Cardiac fibroblast (primary cell): ENCODE measurements around the gene CNTNAP2.

Source experiments
- DNase-seq, 2 donors: peaks; one replicate each; pipeline versions ENCODE4 v3.0.0 to v3.0.0-alpha.2; 2010; ENCODE audit warnings: low read depth in 2 of 2
- H3K4me3 ChIP-seq, 2 donors: replicated peaks in 1 of 2; 1 replicate in 1 of 2; 2 replicates in 1 of 2; pipeline ENCODE4 v1.5.1; 2011; ENCODE audit warnings: low read depth in 2 of 2, low read length in 2 of 2, mild to moderate bottlenecking in 2 of 2, moderate library complexity in 1 of 2
- TF ChIP-seq, protein P1 (sequence below): IDR thresholded peaks from one replicate; pipeline ENCODE4 v1.5.1; 2011; ENCODE audit warnings: low read depth, mild to moderate bottlenecking, low read length, inconsistent platforms

Gene CNTNAP2

GRCh38 chr7:147012666-147013065, 896.1 kb downstream of the CNTNAP2 start:
- no peak overlapping the region for H3K4me3 ChIP-seq
- TF ChIP-seq, protein P1, sequence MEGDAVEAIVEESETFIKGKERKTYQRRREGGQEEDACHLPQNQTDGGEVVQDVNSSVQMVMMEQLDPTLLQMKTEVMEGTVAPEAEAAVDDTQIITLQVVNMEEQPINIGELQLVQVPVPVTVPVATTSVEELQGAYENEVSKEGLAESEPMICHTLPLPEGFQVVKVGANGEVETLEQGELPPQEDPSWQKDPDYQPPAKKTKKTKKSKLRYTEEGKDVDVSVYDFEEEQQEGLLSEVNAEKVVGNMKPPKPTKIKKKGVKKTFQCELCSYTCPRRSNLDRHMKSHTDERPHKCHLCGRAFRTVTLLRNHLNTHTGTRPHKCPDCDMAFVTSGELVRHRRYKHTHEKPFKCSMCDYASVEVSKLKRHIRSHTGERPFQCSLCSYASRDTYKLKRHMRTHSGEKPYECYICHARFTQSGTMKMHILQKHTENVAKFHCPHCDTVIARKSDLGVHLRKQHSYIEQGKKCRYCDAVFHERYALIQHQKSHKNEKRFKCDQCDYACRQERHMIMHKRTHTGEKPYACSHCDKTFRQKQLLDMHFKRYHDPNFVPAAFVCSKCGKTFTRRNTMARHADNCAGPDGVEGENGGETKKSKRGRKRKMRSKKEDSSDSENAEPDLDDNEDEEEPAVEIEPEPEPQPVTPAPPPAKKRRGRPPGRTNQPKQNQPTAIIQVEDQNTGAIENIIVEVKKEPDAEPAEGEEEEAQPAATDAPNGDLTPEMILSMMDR: no peak
- DNase-seq: peak in 1 of 2 donors; percentile 5

DNA sequence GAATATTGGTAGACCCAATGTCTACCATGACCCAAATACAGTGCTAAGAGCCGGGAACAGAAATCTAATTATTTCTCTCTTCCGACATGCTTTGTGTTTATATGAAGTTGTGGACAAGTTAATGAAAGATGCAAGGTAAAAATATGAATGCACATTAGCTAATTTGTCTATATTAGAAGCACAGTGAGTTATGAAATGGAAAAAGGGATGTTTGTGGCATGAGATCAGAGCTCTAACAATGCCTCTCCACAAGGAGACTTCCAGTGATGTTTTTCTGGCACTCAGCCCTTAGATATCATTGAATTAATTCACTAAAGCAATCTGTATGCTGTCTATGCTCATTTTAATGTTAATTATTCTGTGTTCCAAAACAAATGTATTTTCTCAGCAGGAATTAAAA, 897.2 kb downstream of the CNTNAP2 start:
- TF ChIP-seq, protein P1: no peak
- H3K4me3 ChIP-seq: no peak overlapping the region
- peak; percentile 48 to 85 for DNase-seq

GRCh38 chr7:147014286-147014955, 897.8 kb downstream of the CNTNAP2 start:
- TF ChIP-seq, protein P1: no peak

GRCh38 chr7:147015999-147016398, 899.4 kb downstream of the CNTNAP2 start:
- H3K4me3 ChIP-seq: no peak overlapping the region
- DNase-seq: no peak
- TF ChIP-seq, protein P1: no peak

More at GRCh38 chr7:147014286-147014955, 897.8 kb downstream of the CNTNAP2 start:
- no peak overlapping the region for H3K4me3 ChIP-seq
- DNase-seq: peak; percentile 1 to 79

DNA sequence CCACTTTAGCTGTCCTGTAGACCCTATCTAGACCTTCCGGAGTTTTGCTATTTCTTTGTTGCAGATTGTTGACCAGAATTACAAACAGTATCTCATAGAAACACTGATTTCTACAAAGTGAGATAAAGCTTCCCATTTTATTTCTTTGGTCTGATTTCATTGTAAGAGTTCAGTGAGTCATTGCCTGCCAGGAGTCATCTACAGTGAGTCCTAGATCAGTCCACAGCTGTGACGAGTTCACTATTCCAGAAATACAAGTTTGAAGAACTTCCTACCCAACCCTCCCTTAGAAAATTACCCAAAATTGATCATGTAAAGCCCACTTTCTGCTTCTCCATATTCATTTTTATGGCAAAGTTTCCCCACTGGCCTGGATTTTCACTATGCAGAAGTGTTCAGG, 905.5 kb downstream of the CNTNAP2 start:
- H3K4me3 ChIP-seq: no peak overlapping the region
- peak; percentile 2 to 70 for DNase-seq
- TF ChIP-seq, protein P1: no peak

GRCh38 chr7:147023440-147023839, 906.8 kb downstream of the CNTNAP2 start:
- DNase-seq: no peak
- TF ChIP-seq, protein P1: no peak
- no peak overlapping the region for H3K4me3 ChIP-seq

GRCh38 chr7:147029953-147030352, 913.4 kb downstream of the CNTNAP2 start:
- H3K4me3 ChIP-seq: no peak overlapping the region
- TF ChIP-seq, protein P1: no peak
- no peak for DNase-seq
